GM19193 (cell line): ENCODE measurements around the gene PPIL4.

Source experiments
- POLR2A ChIP-seq: IDR thresholded peaks from 4 replicates; pipeline ENCODE4 v1.6.1; 2011; ENCODE audit not compliant: insufficient read depth, insufficient read length; ENCODE audit errors: extremely low read depth

PPIL4 gene

GRCh38 chr6:149456311-149457021 lies 89.4 kb downstream of the PPIL4 start:
- TF ChIP-seq POLR2A = no peak

DNA sequence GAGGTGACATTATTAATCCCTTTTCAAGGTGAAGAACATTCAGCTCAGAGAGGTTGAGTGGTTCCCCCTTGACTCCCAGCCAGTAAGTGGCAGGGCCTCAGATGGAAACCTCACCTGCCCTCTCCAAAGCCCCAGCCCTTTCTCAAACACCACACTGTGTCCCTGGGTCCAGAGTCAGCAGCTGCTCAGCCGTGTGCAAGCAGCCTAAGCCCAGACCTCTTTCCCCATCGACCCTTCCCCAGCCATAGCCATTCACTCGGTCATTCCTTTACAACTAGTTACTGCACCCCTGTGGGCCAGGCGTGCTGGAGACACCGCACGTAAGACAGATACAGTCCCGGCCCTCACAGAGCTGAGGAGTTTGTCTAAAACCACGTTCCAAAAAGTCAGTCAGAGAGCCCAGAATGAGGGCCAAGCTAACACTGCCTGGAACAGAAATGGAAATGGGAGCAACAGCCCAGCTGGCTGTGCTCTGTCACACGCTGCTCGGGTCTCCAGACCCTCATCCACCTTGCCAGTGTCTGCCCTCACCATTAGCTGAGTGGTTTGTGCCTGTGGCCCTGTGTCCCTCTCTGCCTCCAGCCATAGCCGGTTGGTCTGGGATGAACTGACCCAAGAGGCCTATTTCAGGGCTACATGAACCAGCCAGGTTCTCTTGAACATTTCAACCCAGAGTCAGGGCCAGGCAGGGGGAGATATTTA lies 90.7 kb downstream of the PPIL4 start:
- no peak for TF ChIP-seq POLR2A
